ENCODE data around the gene FHIT.

DNA sequence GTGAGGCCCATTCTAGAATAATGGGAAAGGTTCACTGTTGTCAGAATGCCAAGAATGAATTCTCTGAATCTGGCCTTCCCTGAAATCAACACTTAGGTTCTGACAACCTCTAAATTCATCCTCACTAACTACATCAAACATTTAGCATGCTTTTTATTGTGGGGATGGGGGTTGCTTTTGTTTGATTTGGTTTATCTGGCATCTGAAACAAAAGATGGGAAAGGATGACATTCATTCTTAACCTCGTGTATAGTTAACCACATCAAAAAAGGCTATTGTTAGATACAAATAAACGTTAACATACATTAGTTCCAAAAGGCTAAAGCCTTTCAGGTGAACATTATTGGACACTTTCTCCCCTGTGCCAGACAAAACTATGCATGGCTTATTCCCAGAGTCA is 357.3 kb downstream of the FHIT start:
- no peak for TF ChIP-seq MXI1 (IDR thresholded peaks at IDR 0.05; ENCODE audit: low read depth, low read length)
- TF ChIP-seq POLR2A (IDR thresholded peaks at IDR 0.05; ENCODE audit: low read depth, low read length) = no peak
